ENCODE results near the gene LYST. TPM values are rescaled to one million over a fixed set of nuclear protein-coding genes. Genes with fewer than 3 reads are reported as not detected.
A peak's percentile ranks its signal among the peaks of the same experiment; 100 is the strongest.

Gene LYST
- polyA plus RNA-seq, 3 donors, result 46.3 to 128 (median 67.9) TPM

DNA sequence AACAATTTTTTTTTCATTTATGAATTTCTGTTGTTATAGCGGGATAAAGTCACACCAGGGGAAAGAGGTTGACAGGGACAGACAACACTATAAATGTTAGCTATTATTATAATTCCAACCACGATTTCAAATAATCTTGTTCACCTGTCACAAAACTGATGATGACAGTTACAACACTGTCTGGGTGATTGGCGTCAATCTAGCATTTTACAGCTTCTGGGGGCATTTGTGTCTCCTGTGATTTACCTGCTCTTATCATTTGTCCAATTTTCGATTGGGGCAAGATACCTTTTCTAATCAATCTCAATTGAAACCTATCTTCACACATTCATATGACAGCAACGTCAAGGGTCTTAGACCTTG, 44.6 kb upstream of the LYST start:
- H3K27me3 Mint-ChIP-seq (ENCODE audit: low read depth in 3 of 3), result peaks cover 0 to 3% (median 2%) of the 10 kb centered on the region in 3 donors
- no peaks in the 10 kb centered on the region for H3K9me3 ChIP-seq (replicated peaks in 1 of 2; ENCODE audit: control insufficient read depth in 1 of 2, insufficient read depth in 1 of 2, low read length in 2 of 2)
- H3K36me3 Mint-ChIP-seq, result peaks cover 0 to 5% of the 10 kb centered on the region in 2 donors
- no peak overlapping the region for H3K4me2 ChIP-seq (replicated peaks; ENCODE audit: extremely low read depth, low read length, poor library complexity, severe bottlenecking)
- no peak overlapping the region for H3K4me3 Mint-ChIP-seq
- intact Hi-C loops (cut with micrococcal nuclease), result loop anchor here in 1 of 2 donors (5.0 kb wide), 1 partner anchor 61 kb away; no protein-coding TSS in a partner anchor
- H3K27me3 ChIP-seq (ENCODE audit: control insufficient read depth in 2 of 2, insufficient read depth in 2 of 2, low read length in 2 of 2), result no peaks in the 10 kb centered on the region
- H3K9me3 Mint-ChIP-seq, result no peaks in the 10 kb centered on the region
- 96% methylated on average over 3 of the region's 5 CpGs for WGBS (ENCODE audit: insufficient coverage)
- H3K27ac Mint-ChIP-seq, result no peak overlapping the region
- no peaks in the 10 kb centered on the region for H3K79me2 ChIP-seq (ENCODE audit: insufficient read depth, low read length)
- H3K4me1 ChIP-seq (ENCODE audit: control insufficient read depth in 1 of 2, insufficient read depth in 2 of 2, low read length in 2 of 2), result peaks cover 28 to 38% of the 10 kb centered on the region in 2 donors
- H4K20me1 ChIP-seq (ENCODE audit: insufficient read depth, low read length), result no peaks in the 10 kb centered on the region
- TF ChIP-seq, protein P1, sequence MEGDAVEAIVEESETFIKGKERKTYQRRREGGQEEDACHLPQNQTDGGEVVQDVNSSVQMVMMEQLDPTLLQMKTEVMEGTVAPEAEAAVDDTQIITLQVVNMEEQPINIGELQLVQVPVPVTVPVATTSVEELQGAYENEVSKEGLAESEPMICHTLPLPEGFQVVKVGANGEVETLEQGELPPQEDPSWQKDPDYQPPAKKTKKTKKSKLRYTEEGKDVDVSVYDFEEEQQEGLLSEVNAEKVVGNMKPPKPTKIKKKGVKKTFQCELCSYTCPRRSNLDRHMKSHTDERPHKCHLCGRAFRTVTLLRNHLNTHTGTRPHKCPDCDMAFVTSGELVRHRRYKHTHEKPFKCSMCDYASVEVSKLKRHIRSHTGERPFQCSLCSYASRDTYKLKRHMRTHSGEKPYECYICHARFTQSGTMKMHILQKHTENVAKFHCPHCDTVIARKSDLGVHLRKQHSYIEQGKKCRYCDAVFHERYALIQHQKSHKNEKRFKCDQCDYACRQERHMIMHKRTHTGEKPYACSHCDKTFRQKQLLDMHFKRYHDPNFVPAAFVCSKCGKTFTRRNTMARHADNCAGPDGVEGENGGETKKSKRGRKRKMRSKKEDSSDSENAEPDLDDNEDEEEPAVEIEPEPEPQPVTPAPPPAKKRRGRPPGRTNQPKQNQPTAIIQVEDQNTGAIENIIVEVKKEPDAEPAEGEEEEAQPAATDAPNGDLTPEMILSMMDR (IDR thresholded peaks at IDR 0.05), result no peak
- H3K4me1 Mint-ChIP-seq, result peaks cover 47% of the 10 kb centered on the region
- no peaks in the 10 kb centered on the region for H3K36me3 ChIP-seq (replicated peaks in 1 of 2; ENCODE audit: control insufficient read depth in 1 of 2, insufficient read depth in 2 of 2, low read length in 2 of 2)
- no peak overlapping the region for H3K4me3 ChIP-seq (replicated peaks in 1 of 3; ENCODE audit: low read depth in 2 of 3, low read length in 3 of 3)
- H3K27ac ChIP-seq (ENCODE audit: low read depth in 1 of 2, low read length in 2 of 2), result no peak overlapping the region
- H3K9ac ChIP-seq (ENCODE audit: insufficient read depth, low read length, poor library complexity, severe bottlenecking), result no peak overlapping the region
- no peak for DNase-seq
- H2AFZ ChIP-seq (ENCODE audit: insufficient read depth, low read depth, low read length, poor library complexity, severe bottlenecking), result no peak overlapping the region

DNA sequence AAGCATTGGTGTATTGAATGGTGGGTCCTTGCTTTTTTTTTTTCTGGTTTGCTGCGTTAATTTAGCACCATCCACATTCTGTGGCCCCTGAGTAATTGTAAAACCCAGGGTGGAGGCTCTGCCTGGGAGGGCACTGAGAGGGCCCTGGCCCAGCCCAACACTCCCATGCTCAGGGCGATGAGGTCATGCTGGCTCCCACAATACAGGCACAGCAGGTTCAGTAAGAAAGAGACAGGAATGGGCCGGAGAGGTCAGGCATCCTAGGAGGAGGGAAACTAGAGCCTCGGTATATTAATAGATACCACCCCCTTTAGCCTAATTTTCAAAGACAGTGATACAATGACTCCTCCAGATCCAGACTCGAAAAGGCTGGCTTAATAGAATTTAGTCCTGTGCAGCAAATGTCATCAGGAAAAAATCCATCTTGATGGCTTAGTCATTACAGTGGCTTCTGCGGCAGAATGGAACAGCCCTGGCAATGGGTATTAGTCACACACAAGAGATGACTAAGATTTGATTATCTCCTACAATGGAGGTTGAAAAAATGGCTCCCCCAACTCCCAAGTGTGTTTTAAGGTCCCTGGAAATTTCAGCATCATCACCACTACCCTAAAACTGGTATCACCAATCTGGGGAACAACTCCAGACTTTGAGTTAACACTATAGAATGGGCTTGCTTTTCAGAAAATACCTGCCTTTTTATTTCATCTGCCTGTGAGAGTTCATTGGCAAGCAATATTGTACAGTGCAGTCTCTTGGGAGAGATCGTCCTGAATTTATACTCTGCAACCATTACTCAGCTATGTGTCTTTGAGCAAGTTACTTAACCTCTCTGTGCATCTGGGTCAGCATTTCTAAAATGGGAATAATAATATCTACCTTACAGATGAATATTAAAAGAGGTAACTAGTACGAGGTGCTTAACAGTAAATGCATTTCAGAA, 43.9 kb upstream of the LYST start:
- no peak overlapping the region for H2AFZ ChIP-seq (ENCODE audit: insufficient read depth, low read depth, low read length, poor library complexity, severe bottlenecking)
- peak overlapping the region in 2 of 7 donors; percentile 25 to 78 for H3K27ac Mint-ChIP-seq

More for the DNA sequence above, 43.9 kb upstream of the LYST start:
- H3K4me1 Mint-ChIP-seq, result peaks cover 41% of the 10 kb centered on the region
- H3K9me3 Mint-ChIP-seq, result no peaks in the 10 kb centered on the region
- Histone ChIP-seq H3K27ac (ENCODE audit: low read depth in 1 of 2, low read length in 2 of 2) (no peak overlapping the region), H3K9me3 (replicated peaks in 1 of 2; ENCODE audit: control insufficient read depth in 1 of 2, insufficient read depth in 1 of 2, low read length in 2 of 2) (no peaks in the 10 kb centered on the region), H3K27me3 (ENCODE audit: control insufficient read depth in 2 of 2, insufficient read depth in 2 of 2, low read length in 2 of 2) (no peaks in the 10 kb centered on the region), H3K36me3 (replicated peaks in 1 of 2; ENCODE audit: control insufficient read depth in 1 of 2, insufficient read depth in 2 of 2, low read length in 2 of 2) (no peaks in the 10 kb centered on the region), H3K4me1 (ENCODE audit: control insufficient read depth in 1 of 2, insufficient read depth in 2 of 2, low read length in 2 of 2) (peaks cover 21 to 32% of the 10 kb centered on the region in 2 donors), H4K20me1 (ENCODE audit: insufficient read depth, low read length) (no peaks in the 10 kb centered on the region), H3K4me3 (replicated peaks in 1 of 3; ENCODE audit: low read depth in 2 of 3, low read length in 3 of 3) (no peak overlapping the region), H3K9ac (ENCODE audit: insufficient read depth, low read length, poor library complexity, severe bottlenecking) (no peak overlapping the region), H3K79me2 (ENCODE audit: insufficient read depth, low read length) (no peaks in the 10 kb centered on the region), H3K4me2 (replicated peaks; ENCODE audit: extremely low read depth, low read length, poor library complexity, severe bottlenecking) (no peak overlapping the region)
- intact Hi-C loops (cut with micrococcal nuclease), result loop anchor here in 1 of 2 donors (5.0 kb wide), 1 partner anchor 62 kb away; no protein-coding TSS in a partner anchor
- peaks cover 0 to 5% of the 10 kb centered on the region in 2 donors for H3K36me3 Mint-ChIP-seq
- DNase-seq, result peak; percentile 56 to 84 (median 72)
- TF ChIP-seq, protein P1 (IDR thresholded peaks at IDR 0.05), result no peak
- 100% methylated on average over 2 of the region's 8 CpGs for WGBS (ENCODE audit: insufficient coverage)
- peaks cover 0 to 3% (median 2%) of the 10 kb centered on the region in 3 donors for H3K27me3 Mint-ChIP-seq (ENCODE audit: low read depth in 3 of 3)
- H3K4me3 Mint-ChIP-seq, result no peak overlapping the region

Measured in CD14-positive monocyte (primary cell).